Measurements from ENCODE around the gene ZMYM3.
"Not testable (repeated sequence)": the region's sequence is repeated elsewhere in the genome, so short reads cannot be mapped to it uniquely, and the experiment has no call there.

- TF ChIP-seq POLR2A, CTCF (IDR thresholded peaks at IDR 0.05): not testable (repeated sequence)
Observed at GRCh38 chrX:71268624-71269023, 14.7 kb upstream of the ZMYM3 start.

Data from testis (tissue), 2 donors.